ENCODE data around the gene EME2.
"Not testable (repeated sequence)": the region's sequence is repeated elsewhere in the genome, so short reads cannot be mapped to it uniquely, and the experiment has no call there.

The EME2 gene, protein sequence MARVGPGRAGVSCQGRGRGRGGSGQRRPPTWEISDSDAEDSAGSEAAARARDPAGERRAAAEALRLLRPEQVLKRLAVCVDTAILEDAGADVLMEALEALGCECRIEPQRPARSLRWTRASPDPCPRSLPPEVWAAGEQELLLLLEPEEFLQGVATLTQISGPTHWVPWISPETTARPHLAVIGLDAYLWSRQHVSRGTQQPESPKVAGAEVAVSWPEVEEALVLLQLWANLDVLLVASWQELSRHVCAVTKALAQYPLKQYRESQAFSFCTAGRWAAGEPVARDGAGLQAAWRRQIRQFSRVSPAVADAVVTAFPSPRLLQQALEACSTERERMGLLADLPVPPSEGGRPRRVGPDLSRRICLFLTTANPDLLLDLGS

GRCh38 chr16:1772362-1772907 lies at the start of gene EME2:
TSS of gene EME2 (plus strand) at chr16:1772810. CDS start at chr16:1773228, 418 bp downstream.
- DNase-seq: peak; percentile 61

- no peak for DNase-seq
Observed at GRCh38 chr16:1723450-1724147, 49.0 kb upstream of the EME2 start.

GRCh38 chr16:1724491-1724890 lies 48.1 kb upstream of the EME2 start:
- no peak for DNase-seq

- no peak for DNase-seq
Observed at GRCh38 chr16:1726661-1727502, 45.7 kb upstream of the EME2 start.

GRCh38 chr16:1727651-1728624 lies 44.7 kb upstream of the EME2 start:
- no peak for DNase-seq

GRCh38 chr16:1729026-1729425 lies 43.6 kb upstream of the EME2 start:
- DNase-seq: no peak

DNA sequence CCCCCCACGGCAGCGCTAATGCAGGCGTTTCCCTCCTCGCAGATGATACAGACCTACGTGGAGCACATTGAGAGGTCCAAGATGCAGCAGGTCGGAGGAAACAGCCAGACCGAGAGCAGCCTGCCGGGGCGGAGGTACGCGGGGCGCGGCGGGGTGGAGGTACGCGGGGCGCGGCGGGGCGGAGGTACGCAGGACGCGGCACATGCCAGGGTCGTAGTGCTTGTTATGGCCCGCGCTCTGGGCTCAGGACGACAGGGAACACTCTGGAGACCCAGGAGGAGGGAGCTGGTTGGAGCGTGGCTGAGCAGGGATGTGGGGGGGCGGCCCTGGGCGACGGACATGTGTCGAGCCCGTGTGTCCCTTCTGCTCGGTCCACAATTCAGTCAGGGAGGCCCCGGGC lies 43.2 kb upstream of the EME2 start:
- no peak for DNase-seq

DNA sequence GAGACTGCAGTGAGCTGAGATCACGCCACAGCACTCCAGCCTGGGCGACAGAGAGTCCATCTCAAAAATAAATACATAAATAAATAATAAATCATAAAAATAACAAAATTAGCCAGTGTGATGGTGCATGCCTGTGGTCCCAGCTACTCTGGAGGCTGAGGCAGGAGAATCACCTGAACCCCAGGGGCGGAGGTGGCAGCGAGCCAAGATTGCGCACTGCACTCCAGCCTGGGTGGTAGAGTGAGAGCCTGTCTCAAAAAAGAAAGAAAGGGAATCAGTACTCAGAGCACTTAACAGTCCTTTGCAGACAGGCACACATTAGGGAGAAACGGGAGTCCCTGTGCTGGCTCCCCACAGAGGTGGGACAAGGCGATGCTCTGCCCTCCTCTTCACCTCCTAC lies 41.5 kb upstream of the EME2 start:
- no peak for DNase-seq

DNA sequence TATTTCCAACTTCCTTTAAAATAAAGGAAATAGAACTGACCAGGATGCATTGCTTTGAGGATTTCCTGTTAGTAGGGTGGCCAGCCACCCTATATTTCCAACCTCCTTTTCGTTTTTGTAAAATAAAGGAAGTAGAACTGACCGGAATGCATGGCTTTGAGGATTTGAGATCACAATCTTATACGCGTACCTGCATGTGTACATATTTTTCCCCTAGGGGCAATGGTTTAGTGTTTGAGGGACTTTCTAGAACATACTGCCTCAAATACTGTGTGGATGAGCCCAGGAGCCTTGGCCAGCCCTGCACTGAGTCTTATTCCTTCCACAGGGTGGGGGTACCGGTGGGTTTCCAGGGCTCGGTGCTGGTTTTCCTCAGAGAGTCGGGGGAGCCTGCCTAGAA lies 41.0 kb upstream of the EME2 start:
- DNase-seq: no peak

DNA sequence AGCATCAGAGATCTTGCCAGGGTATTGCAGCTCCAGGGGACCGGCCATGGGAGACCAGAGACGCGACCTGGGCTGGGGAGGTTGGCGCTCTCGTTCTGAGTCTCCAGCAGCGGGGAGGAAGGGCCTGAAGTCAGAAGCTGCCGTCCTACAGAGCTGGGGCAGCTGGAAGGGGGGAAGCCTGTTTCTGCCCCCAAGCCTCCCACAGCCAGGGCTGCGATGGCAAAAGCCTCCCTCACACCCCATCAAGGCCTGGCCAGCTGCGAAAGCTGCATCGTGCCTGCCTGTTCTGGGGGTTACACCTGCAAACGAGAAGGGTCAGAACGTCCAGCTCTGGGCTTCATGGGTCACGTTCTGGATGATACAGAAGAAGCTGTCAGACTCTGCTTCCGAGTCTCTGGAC lies 40.5 kb upstream of the EME2 start:
- DNase-seq: no peak

GRCh38 chr16:1732551-1732987 lies 40.0 kb upstream of the EME2 start:
- not testable (repeated sequence) for DNase-seq

DNA sequence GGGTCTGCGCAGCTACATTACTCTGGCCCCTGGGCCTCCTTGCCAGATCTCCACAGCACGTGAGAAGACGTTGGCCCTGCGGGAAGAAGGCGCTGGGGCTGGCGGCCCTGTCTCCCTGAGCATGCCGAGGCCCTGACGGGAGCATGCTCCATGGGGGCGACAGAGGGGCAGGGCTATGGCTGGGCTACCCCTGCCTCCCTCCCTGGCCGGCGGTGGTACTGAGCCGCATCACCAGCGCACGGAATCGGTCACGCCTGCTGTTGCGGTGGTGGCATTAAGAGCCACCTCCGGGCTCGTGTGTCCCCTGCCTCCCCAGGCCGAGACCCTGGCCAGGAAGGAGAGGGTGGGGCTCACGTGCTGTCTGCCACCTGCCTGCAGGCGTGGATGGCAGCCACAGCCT lies 38.5 kb upstream of the EME2 start:
- no peak for DNase-seq

GRCh38 chr16:1734816-1735215 lies 37.8 kb upstream of the EME2 start:
- DNase-seq: no peak

DNA sequence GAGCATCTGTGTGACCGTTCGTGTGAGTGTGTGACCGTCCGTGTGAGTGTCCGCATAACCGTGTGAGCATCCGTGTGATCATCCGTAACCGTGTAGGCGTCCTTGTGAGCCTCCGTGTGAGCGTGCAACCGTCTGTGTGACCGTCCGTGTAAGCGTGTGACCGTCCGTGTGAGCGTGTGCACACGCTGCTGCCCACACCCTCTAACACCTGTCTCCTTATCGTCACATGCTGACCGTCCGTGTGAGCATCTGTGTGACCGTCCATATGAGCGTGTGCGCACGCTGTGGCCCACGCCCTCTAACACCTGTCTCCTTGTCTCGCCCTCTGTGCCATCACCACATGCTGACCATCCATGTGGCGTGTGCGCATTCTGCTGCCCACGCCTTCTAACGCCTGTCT lies 32.4 kb upstream of the EME2 start:
- DNase-seq: no peak

DNA sequence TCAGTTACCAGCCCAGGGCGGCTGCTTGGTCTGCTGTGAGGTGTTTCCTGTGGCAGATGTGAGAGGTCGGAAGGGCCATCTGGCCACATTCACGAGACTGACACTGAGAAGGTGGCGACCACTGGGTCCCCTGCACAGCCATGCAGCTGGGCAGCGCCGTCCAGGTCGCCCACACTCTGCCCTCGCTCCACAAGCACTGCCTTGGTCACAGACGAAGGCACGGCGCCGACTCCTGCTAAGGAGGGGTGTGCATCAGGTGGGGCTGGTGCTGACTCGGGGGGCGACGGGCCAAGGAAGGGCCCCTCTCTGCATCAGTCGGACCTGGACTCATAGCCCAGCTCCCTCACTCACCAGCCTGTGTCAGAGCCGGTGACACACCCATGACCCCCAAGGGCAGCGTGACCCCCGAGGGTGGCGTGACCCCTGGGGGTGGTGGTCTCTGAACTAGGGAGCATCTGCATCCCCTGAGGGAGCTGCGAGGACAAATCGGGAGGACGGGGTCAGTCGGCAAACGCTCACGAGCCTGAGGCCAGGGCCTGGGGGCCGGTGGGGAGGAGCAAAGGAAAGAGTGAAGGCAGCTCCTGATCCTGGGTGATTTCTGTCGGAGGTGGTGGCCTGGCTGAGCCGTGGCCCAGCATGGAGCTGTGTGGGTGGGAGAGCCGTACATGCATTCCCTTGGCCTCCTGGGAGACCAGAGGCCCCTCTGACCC lies 31.7 kb upstream of the EME2 start:
- DNase-seq: no peak

- DNase-seq: no peak
Observed at GRCh38 chr16:1741553-1742165, 31.0 kb upstream of the EME2 start.

DNA sequence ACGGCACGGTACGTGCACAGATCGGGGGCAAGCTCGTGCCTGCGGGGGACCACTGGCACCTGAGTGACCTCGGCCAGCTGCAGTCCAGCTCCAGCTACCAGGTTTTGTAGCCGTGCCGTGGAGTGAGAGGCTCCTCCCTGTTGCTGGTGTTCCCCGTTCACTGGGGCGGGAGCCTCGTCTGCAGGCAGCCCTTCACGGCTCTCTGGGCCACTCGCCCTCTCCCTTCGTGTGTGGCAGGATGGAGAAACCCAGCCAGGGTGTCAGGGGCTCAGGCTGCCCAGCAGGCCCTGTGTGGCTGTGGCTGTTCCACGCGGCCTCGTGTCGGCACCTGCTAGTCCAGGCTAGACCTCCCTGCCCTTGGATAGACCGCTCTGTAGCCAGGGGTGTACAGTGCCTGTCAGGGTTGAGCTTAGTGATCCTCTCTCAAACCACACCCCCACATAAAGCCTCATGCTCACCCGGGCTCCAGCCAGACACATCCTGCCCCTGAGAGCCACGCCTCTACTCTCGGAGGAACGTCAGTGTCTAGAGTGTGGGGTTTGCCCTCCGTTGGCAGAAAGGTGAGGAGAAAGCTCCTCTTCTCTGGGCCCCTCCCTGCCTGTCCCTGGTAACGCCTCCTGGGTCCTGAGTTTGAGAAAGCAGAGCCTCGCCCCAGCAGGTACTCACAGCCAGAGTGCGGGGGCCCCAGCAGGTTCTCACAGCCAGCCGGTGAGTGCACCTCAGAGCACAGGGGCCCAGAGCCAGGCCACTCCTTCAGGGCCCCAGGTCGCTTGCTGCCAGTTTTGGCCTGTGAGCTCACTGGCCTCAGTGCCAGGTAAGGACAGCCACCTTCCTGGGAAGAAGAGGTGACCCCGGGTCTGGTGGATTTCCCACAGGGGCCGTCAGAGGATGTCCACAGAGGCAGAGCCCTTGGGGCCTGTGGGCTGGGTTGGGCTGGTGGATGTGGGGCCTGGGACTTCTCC lies 29.0 kb upstream of the EME2 start:
- DNase-seq: peak; percentile 22

GRCh38 chr16:1744338-1744840 lies 28.2 kb upstream of the EME2 start:
- no peak for DNase-seq

DNA sequence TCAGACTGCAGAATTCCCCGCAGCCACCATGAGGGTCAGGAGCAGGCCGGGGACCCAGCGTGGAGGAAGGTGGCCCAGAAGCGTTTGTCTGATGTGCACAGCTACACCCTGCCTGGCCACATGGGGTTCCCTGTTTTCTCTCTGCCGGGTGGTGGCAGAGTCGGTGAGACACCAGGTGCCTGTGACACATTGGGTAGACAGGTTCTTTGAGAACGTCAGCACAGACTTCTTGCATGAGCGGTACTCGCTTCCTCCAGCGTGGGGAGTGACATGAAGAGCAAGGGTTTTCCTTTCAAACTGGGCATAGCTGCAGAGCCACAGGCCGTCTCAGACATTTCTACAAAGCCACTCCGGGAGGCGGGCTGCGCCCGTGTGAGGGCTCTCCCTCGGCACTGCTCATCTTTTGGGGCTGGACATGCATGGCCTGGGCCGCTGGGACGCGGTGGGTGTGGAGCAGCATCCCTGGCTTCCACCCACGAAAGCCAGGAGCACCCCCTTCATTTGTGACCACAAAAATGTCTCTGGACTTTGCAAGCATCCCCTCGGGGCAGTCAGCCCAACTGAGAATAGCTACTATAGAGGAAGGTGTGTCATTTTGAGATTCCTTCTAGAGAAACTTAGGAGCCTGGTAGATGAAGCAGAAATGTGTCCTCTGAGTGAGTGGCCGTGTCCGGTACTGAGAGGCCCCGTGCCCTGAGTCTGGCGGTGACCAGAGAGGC lies 27.3 kb upstream of the EME2 start:
- no peak for DNase-seq
